Breast epithelium (tissue), 4 donors: Measurements from ENCODE around the gene CNTN5. TPM values are rescaled to one million over a fixed set of nuclear protein-coding genes. Genes with fewer than 3 reads are reported as not detected.
"Not testable (repeated sequence)": the region's sequence is repeated elsewhere in the genome, so short reads cannot be mapped to it uniquely, and the experiment has no call there.

ENCODE experiments used
- DNase-seq, 2 donors: peaks; one replicate each; pipeline ENCODE4 v3.0.0-alpha.2; 2019; ENCODE audit warnings: low spot score in 2 of 2
- H3K27ac ChIP-seq, 2 donors: fragments of 200-600 bp; sonication (generic) in 1 of 2; one replicate each; pipeline ENCODE4 v1.5.1; 2016 to 2019; ENCODE audit warnings: mild to moderate bottlenecking in 1 of 2
- H3K27me3 ChIP-seq, 2 donors: fragments of 200-600 bp; sonication (generic) in 1 of 2; one replicate each; pipeline versions ENCODE4 v1.5.1 to v1.6.0; 2017 to 2019; ENCODE audit warnings: control low read depth in 1 of 2, mild to moderate bottlenecking in 1 of 2
- H3K36me3 ChIP-seq: fragments of 200-600 bp; one replicate; pipeline ENCODE4 v1.5.1; 2019
- H3K4me1 ChIP-seq, 2 donors: fragments of 200-600 bp; sonication (generic); one replicate each; pipeline ENCODE4 v1.5.1; 2016 to 2019; ENCODE audit warnings: control low read depth in 1 of 2
- H3K4me3 ChIP-seq, 3 donors: fragments of 200-600 bp; sonication (generic); 1 replicate in 2 of 3; 2 replicates in 1 of 3; pipeline ENCODE4 v1.5.1; 2016 to 2019; ENCODE audit warnings: mild to moderate bottlenecking in 3 of 3, moderate library complexity in 2 of 3
- H3K9me3 ChIP-seq, 2 donors: fragments of 200-600 bp; sonication (generic) in 1 of 2; one replicate each; pipeline ENCODE4 v1.5.1; 2016 to 2019; ENCODE audit warnings: control low read depth in 1 of 2
- CTCF ChIP-seq, 3 donors: fragments of 450-650 bp; IDR thresholded peaks; one replicate each; pipeline ENCODE4 v1.5.1; 2016 to 2017; ENCODE audit warnings: antibody characterized with exemption in 3 of 3, mild to moderate bottlenecking in 3 of 3, moderate library complexity in 3 of 3
- POLR2A ChIP-seq: fragments of 450-650 bp; IDR thresholded peaks from one replicate; pipeline ENCODE4 v1.6.1; 2016; ENCODE audit warnings: antibody characterized with exemption, mild to moderate bottlenecking, moderate library complexity
- POLR2AphosphoS5 ChIP-seq, 3 donors: sonication (generic); formaldehyde crosslinking; IDR thresholded peaks; one replicate each; pipeline ENCODE4 v1.6.1; 2017; ENCODE audit warnings: antibody characterized with exemption in 3 of 3
- intact Hi-C: fragments of 100-400 bp; cut with DNase I; formaldehyde crosslinking; loops from one replicate; pipeline ENCODE4 v1.15.1; 2023; ENCODE audit warnings: low total_unique reads
- total RNA-seq, 3 donors: library from RNA; depleted of rRNA; stranded (reverse); fragments of >200 nt; gene quantifications; one replicate each; pipeline ENCODE4 v1.1.0, GENCODE V29; 2016

Gene CNTN5
- total RNA-seq, 3 donors from 2014 or later = not detected

GRCh38 chr11:99812516-99812915, 791.8 kb downstream of the CNTN5 start:
- no peak for DNase-seq
- Histone ChIP-seq H3K36me3 (no peaks in the 10 kb centered on the region), H3K27me3 (no peaks in the 10 kb centered on the region), H3K27ac (no peak overlapping the region), H3K9me3 (no peaks in the 10 kb centered on the region), H3K4me1 (no peaks in the 10 kb centered on the region), H3K4me3 (no peak overlapping the region)
- TF ChIP-seq POLR2AphosphoS5 (IDR thresholded peaks at IDR 0.05) (no peak), POLR2A (no peak), CTCF (IDR thresholded peaks at IDR 0.05) (no peak)
- intact Hi-C loops = no loop called here

GRCh38 chr11:99814021-99814420, 793.3 kb downstream of the CNTN5 start:
- Histone ChIP-seq H3K4me1 (no peaks in the 10 kb centered on the region), H3K4me3 (no peak overlapping the region), H3K27me3 (no peaks in the 10 kb centered on the region), H3K36me3 (no peaks in the 10 kb centered on the region), H3K9me3 (no peaks in the 10 kb centered on the region), H3K27ac (no peak overlapping the region)
- TF ChIP-seq CTCF (IDR thresholded peaks at IDR 0.05) (no peak), POLR2AphosphoS5 (IDR thresholded peaks at IDR 0.05) (no peak), POLR2A (no peak)
- intact Hi-C loops = no loop called here
- no peak for DNase-seq

GRCh38 chr11:99814738-99815137, 794.0 kb downstream of the CNTN5 start:
- TF ChIP-seq CTCF (IDR thresholded peaks at IDR 0.05) (no peak), POLR2AphosphoS5 (IDR thresholded peaks at IDR 0.05) (no peak), POLR2A (no peak)
- DNase-seq = no peak
- no peaks in the 10 kb centered on the region for H3K4me1 ChIP-seq
- intact Hi-C loops = no loop called here
- H3K9me3 ChIP-seq = no peaks in the 10 kb centered on the region
- no peaks in the 10 kb centered on the region for H3K27me3 ChIP-seq
- no peak overlapping the region for H3K27ac ChIP-seq
- no peaks in the 10 kb centered on the region for H3K36me3 ChIP-seq
- H3K4me3 ChIP-seq = no peak overlapping the region

GRCh38 chr11:99818991-99819390, 798.2 kb downstream of the CNTN5 start:
- H3K36me3 ChIP-seq = no peaks in the 10 kb centered on the region
- H3K27ac ChIP-seq = no peak overlapping the region
- intact Hi-C loops = no loop called here
- no peak overlapping the region for H3K4me3 ChIP-seq
- H3K9me3 ChIP-seq = no peaks in the 10 kb centered on the region
- no peaks in the 10 kb centered on the region for H3K4me1 ChIP-seq
- no peak for DNase-seq
- no peaks in the 10 kb centered on the region for H3K27me3 ChIP-seq
- no peak for TF ChIP-seq POLR2A
- TF ChIP-seq POLR2AphosphoS5 (IDR thresholded peaks at IDR 0.05) = no peak
- TF ChIP-seq CTCF (IDR thresholded peaks at IDR 0.05) = no peak

GRCh38 chr11:99822846-99823565, 802.3 kb downstream of the CNTN5 start:
- TF ChIP-seq CTCF (IDR thresholded peaks at IDR 0.05) (no peak), POLR2A (no peak), POLR2AphosphoS5 (IDR thresholded peaks at IDR 0.05) (no peak)
- intact Hi-C loops = no loop called here
- no peak for DNase-seq

GRCh38 chr11:99836739-99837138, 816.0 kb downstream of the CNTN5 start:
- intact Hi-C loops, H3K9me3 ChIP-seq: not testable (repeated sequence)

More at GRCh38 chr11:99822846-99823565, 802.3 kb downstream of the CNTN5 start:
- H3K4me1 ChIP-seq = no peaks in the 10 kb centered on the region
- no peak overlapping the region for H3K4me3 ChIP-seq
- no peaks in the 10 kb centered on the region for H3K36me3 ChIP-seq
- no peak overlapping the region for H3K27ac ChIP-seq
- no peaks in the 10 kb centered on the region for H3K27me3 ChIP-seq
- no peaks in the 10 kb centered on the region for H3K9me3 ChIP-seq

More at GRCh38 chr11:99836739-99837138, 816.0 kb downstream of the CNTN5 start:
- H3K27ac ChIP-seq, H3K4me1 ChIP-seq, H3K27me3 ChIP-seq, H3K36me3 ChIP-seq, H3K4me3 ChIP-seq, DNase-seq: not testable (repeated sequence)
